GM23338 (cell line): ENCODE measurements around the gene BORCS8. TPM values are rescaled to one million over a fixed set of nuclear protein-coding genes. Genes with fewer than 3 reads are reported as not detected.

Source experiments
- ATAC-seq: fragments of 200-7000 bp; cut with Tn5 transposase; 3 replicates; pipeline ENCODE4 v1.9.1; 2020
- DNase-seq: peaks from one replicate; pipeline ENCODE4 v3.0.0-alpha.2; 2015; ENCODE audit warnings: low spot score
- H2AFZ ChIP-seq: fragments of 200-600 bp; sonication (generic); 2 replicates; pipeline ENCODE4 v1.8.0; 2016; ENCODE audit warnings: antibody characterized with exemption, mild to moderate bottlenecking, moderate library complexity
- H3F3A ChIP-seq: fragments of 200-600 bp; sonication (generic); replicated peaks from 2 replicates; pipeline ENCODE4 v1.8.0; 2017; ENCODE audit warnings: antibody characterized with exemption, mixed run types, low read depth
- H3K27ac ChIP-seq: fragments of 200-600 bp; sonication (generic); 2 replicates; pipeline ENCODE4 v1.6.1; 2016; ENCODE audit warnings: low read depth
- H3K27me3 ChIP-seq: fragments of 200-600 bp; sonication (generic); 2 replicates; pipeline ENCODE4 v1.8.0; 2016; ENCODE audit warnings: mild to moderate bottlenecking, mixed run types, moderate library complexity; ENCODE audit not compliant: insufficient read depth
- H3K36me3 ChIP-seq: fragments of 200-600 bp; sonication (generic); 2 replicates; pipeline ENCODE4 v1.8.0; 2016; ENCODE audit warnings: mild to moderate bottlenecking; ENCODE audit not compliant: insufficient read depth
- H3K4me1 ChIP-seq: fragments of 200-600 bp; sonication (generic); 2 replicates; pipeline ENCODE4 v1.8.0; 2016; ENCODE audit warnings: mild to moderate bottlenecking, moderate library complexity; ENCODE audit not compliant: insufficient read depth
- H3K4me2 ChIP-seq: fragments of 200-600 bp; sonication (generic); 2 replicates; pipeline ENCODE4 v1.7.1; 2017; ENCODE audit warnings: mixed run types
- H3K4me3 ChIP-seq: fragments of 200-600 bp; sonication (generic); 2 replicates; pipeline ENCODE4 v1.6.1; 2016; ENCODE audit warnings: mixed run types
- H3K79me2 ChIP-seq: fragments of 200-600 bp; sonication (generic); replicated peaks from 2 replicates; pipeline ENCODE4 v1.8.0; 2017; ENCODE audit warnings: mild to moderate bottlenecking; ENCODE audit not compliant: insufficient read depth
- H3K9me2 ChIP-seq: fragments of 200-600 bp; sonication (generic); 2 replicates; pipeline ENCODE4 v1.8.0; 2017; ENCODE audit not compliant: insufficient read depth
- H4K20me1 ChIP-seq: fragments of 200-600 bp; sonication (generic); replicated peaks from 2 replicates; pipeline ENCODE4 v1.8.0; 2017; ENCODE audit warnings: mild to moderate bottlenecking; ENCODE audit not compliant: insufficient read depth
- H3K27ac Mint-ChIP-seq: 2 replicates; pipeline ENCODE4 v1.8.0; 2020; ENCODE audit warnings: inconsistent platforms, mild to moderate bottlenecking, moderate library complexity, mixed read lengths
- H3K27me3 Mint-ChIP-seq: 3 replicates; pipeline ENCODE4 v1.8.0; 2022; ENCODE audit warnings: low read depth, mild to moderate bottlenecking, moderate library complexity, mixed read lengths, inconsistent platforms; ENCODE audit not compliant: insufficient read depth, poor library complexity
- H3K36me3 Mint-ChIP-seq: 3 replicates; pipeline ENCODE4 v1.8.0; 2021; ENCODE audit warnings: low read depth, mild to moderate bottlenecking, inconsistent platforms, moderate library complexity, mixed read lengths
- H3K4me1 Mint-ChIP-seq: 3 replicates; pipeline ENCODE4 v1.8.0; 2020; ENCODE audit warnings: mild to moderate bottlenecking, inconsistent platforms, mixed read lengths
- H3K4me3 Mint-ChIP-seq: 3 replicates; pipeline ENCODE4 v1.8.0; 2021; ENCODE audit warnings: moderate library complexity, mild to moderate bottlenecking, inconsistent platforms, mixed read lengths
- H3K9me3 Mint-ChIP-seq: 3 replicates; pipeline ENCODE4 v1.8.0; 2020; ENCODE audit warnings: moderate library complexity, mild to moderate bottlenecking, inconsistent platforms, mixed read lengths
- CREB1 ChIP-seq: fragments of 250-450 bp; sonication (Bioruptor Pico); IDR thresholded peaks from 2 replicates; pipeline ENCODE4 v1.5.0; 2020; ENCODE audit warnings: low read depth, mild to moderate bottlenecking, moderate library complexity
- EZH2 ChIP-seq: fragments of 200-600 bp; sonication (generic); IDR thresholded peaks from one replicate; pipeline ENCODE4 v1.8.0; 2017; ENCODE audit warnings: antibody characterized with exemption, mild to moderate bottlenecking, low read depth; ENCODE audit not compliant: unreplicated experiment
- EZH2phosphoT487 ChIP-seq: fragments of 200-600 bp; sonication (generic); IDR thresholded peaks from one replicate; pipeline ENCODE4 v1.8.1; 2018; ENCODE audit warnings: antibody characterized with exemption; ENCODE audit not compliant: unreplicated experiment
- JUNB ChIP-seq: IDR thresholded peaks from one replicate; pipeline ENCODE4 v1.6.1; 2016; ENCODE audit warnings: antibody characterized with exemption; ENCODE audit not compliant: unreplicated experiment
- NANOG ChIP-seq: IDR thresholded peaks from 2 replicates; pipeline ENCODE4 v1.6.1; 2016; ENCODE audit warnings: antibody characterized with exemption, borderline replicate concordance
- POLR2AphosphoS5 ChIP-seq: IDR thresholded peaks from 2 replicates; pipeline ENCODE4 v1.6.1; 2016; ENCODE audit warnings: antibody characterized with exemption, low read depth
- STAT1 ChIP-seq: IDR thresholded peaks from one replicate; pipeline ENCODE4 v1.6.1; 2016; ENCODE audit warnings: antibody characterized with exemption; ENCODE audit not compliant: unreplicated experiment
- ZNF114 ChIP-seq: fragments of 250-450 bp; sonication (Bioruptor Pico); IDR thresholded peaks from 2 replicates; pipeline ENCODE4 v1.5.0; 2020; ENCODE audit warnings: mild to moderate bottlenecking, moderate library complexity
- ZNF331 ChIP-seq: fragments of 250-450 bp; sonication (Bioruptor Pico); IDR thresholded peaks from 2 replicates; pipeline ENCODE4 v1.5.0; 2020; ENCODE audit warnings: low read depth, mild to moderate bottlenecking, moderate library complexity
- polyA plus RNA-seq: library from polyadenylated mRNA; unstranded; fragments of >200 nt; fragmentation: Nextera tagmentation; extraction: Ambion mirVana; gene quantifications from 2 replicates; pipeline ENCODE4 v1.2.1, GENCODE V29; 2016
- total RNA-seq: library from RNA; depleted of rRNA; stranded (reverse); fragments of >200 nt; shearing (Covaris generic); gene quantifications from 2 replicates; pipeline ENCODE4 v1.2.3, GENCODE V29; 2014
- TF ChIP-seq, protein P1 (sequence below): IDR thresholded peaks from 2 replicates; pipeline ENCODE4 v1.6.1; 2016; ENCODE audit warnings: antibody characterized with exemption
- TF ChIP-seq, protein P2 (sequence below): fragments of 250-450 bp; sonication (Bioruptor Pico); IDR thresholded peaks from 2 replicates; pipeline ENCODE4 v1.5.0; 2020; ENCODE audit warnings: mild to moderate bottlenecking, moderate library complexity
- TF ChIP-seq, protein P3 (sequence below), 2 experiments: fragments of 200-600 bp in 1 of 2; sonication (generic) in 1 of 2; conservative IDR thresholded peaks; 2 replicates each; pipeline versions ENCODE4 v1.5.1 to v1.6.1; 2016 to 2017; ENCODE audit warnings: antibody characterized with exemption in 2 of 2, low read depth in 2 of 2, mild to moderate bottlenecking in 2 of 2, moderate library complexity in 1 of 2
- TF ChIP-seq, protein P4 (sequence below): IDR thresholded peaks from one replicate; pipeline ENCODE4 v1.6.1; 2018; ENCODE audit warnings: antibody characterized with exemption; ENCODE audit not compliant: unreplicated experiment

BORCS8 gene
- total and polyA plus RNA-seq, 2 experiments from 2014 or later: 15.1 to 18.8 TPM

DNA sequence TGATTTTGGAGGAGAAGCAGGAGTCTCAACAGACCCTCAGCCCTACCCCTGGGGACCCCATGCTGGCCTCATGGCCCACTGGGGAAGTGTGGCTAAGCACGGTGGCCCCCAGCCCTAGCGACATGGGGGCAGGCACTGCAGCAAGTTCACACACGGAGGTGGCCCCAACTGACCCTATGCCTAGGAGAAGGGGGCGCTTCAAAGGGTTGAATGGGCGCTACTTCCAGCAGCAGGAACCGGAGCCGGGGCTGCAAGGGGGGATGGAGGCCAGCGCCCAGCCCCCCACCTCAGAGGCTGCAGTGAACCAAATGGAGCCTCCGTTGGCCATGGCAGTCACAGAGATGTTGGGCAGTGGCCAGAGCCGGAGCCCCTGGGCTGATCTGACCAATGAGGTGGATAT lies 34.7 kb upstream of the BORCS8 start:
- no peaks in the 10 kb centered on the region for H3K36me3 Mint-ChIP-seq
- Histone ChIP-seq H3K27me3 (peaks cover 15% of the 10 kb centered on the region), H3F3A (peaks cover 12% of the 10 kb centered on the region), H3K9me2 (no peaks in the 10 kb centered on the region), H3K36me3 (no peaks in the 10 kb centered on the region), H3K27ac (no peak overlapping the region), H4K20me1 (no peaks in the 10 kb centered on the region), H3K79me2 (no peaks in the 10 kb centered on the region), H3K4me1 (peaks cover 5% of the 10 kb centered on the region; the same call in 1 of the 2 replicates), H3K4me2 (no peak overlapping the region), H3K4me3 (no peak overlapping the region), H2AFZ (no peak overlapping the region)
- H3K9me3 Mint-ChIP-seq: peaks cover 3% of the 10 kb centered on the region
- no peak overlapping the region for H3K27ac Mint-ChIP-seq
- no peak for TF ChIP-seq STAT1
- TF ChIP-seq EZH2phosphoT487: no peak
- TF ChIP-seq, protein P1, sequence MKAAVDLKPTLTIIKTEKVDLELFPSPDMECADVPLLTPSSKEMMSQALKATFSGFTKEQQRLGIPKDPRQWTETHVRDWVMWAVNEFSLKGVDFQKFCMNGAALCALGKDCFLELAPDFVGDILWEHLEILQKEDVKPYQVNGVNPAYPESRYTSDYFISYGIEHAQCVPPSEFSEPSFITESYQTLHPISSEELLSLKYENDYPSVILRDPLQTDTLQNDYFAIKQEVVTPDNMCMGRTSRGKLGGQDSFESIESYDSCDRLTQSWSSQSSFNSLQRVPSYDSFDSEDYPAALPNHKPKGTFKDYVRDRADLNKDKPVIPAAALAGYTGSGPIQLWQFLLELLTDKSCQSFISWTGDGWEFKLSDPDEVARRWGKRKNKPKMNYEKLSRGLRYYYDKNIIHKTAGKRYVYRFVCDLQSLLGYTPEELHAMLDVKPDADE: no peak
- TF ChIP-seq NANOG: no peak
- TF ChIP-seq, protein P2, sequence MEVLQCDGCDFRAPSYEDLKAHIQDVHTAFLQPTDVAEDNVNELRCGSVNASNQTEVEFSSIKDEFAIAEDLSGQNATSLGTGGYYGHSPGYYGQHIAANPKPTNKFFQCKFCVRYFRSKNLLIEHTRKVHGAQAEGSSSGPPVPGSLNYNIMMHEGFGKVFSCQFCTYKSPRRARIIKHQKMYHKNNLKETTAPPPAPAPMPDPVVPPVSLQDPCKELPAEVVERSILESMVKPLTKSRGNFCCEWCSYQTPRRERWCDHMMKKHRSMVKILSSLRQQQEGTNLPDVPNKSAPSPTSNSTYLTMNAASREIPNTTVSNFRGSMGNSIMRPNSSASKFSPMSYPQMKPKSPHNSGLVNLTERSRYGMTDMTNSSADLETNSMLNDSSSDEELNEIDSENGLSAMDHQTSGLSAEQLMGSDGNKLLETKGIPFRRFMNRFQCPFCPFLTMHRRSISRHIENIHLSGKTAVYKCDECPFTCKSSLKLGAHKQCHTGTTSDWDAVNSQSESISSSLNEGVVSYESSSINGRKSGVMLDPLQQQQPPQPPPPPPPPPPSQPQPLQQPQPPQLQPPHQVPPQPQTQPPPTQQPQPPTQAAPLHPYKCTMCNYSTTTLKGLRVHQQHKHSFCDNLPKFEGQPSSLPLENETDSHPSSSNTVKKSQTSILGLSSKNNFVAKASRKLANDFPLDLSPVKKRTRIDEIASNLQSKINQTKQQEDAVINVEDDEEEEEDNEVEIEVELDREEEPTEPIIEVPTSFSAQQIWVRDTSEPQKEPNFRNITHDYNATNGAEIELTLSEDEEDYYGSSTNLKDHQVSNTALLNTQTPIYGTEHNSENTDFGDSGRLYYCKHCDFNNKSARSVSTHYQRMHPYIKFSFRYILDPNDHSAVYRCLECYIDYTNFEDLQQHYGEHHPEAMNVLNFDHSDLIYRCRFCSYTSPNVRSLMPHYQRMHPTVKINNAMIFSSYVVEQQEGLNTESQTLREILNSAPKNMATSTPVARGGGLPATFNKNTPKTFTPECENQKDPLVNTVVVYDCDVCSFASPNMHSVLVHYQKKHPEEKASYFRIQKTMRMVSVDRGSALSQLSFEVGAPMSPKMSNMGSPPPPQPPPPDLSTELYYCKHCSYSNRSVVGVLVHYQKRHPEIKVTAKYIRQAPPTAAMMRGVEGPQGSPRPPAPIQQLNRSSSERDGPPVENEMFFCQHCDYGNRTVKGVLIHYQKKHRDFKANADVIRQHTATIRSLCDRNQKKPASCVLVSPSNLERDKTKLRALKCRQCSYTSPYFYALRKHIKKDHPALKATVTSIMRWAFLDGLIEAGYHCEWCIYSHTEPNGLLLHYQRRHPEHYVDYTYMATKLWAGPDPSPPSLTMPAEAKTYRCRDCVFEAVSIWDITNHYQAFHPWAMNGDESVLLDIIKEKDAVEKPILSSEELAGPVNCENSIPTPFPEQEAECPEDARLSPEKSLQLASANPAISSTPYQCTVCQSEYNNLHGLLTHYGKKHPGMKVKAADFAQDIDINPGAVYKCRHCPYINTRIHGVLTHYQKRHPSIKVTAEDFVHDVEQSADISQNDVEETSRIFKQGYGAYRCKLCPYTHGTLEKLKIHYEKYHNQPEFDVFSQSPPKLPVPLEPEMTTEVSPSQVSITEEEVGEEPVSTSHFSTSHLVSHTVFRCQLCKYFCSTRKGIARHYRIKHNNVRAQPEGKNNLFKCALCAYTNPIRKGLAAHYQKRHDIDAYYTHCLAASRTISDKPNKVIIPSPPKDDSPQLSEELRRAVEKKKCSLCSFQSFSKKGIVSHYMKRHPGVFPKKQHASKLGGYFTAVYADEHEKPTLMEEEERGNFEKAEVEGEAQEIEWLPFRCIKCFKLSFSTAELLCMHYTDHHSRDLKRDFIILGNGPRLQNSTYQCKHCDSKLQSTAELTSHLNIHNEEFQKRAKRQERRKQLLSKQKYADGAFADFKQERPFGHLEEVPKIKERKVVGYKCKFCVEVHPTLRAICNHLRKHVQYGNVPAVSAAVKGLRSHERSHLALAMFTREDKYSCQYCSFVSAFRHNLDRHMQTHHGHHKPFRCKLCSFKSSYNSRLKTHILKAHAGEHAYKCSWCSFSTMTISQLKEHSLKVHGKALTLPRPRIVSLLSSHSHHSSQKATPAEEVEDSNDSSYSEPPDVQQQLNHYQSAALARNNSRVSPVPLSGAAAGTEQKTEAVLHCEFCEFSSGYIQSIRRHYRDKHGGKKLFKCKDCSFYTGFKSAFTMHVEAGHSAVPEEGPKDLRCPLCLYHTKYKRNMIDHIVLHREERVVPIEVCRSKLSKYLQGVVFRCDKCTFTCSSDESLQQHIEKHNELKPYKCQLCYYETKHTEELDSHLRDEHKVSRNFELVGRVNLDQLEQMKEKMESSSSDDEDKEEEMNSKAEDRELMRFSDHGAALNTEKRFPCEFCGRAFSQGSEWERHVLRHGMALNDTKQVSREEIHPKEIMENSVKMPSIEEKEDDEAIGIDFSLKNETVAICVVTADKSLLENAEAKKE (CRISPR knock-in tag): no peak
- TF ChIP-seq, protein P3, sequence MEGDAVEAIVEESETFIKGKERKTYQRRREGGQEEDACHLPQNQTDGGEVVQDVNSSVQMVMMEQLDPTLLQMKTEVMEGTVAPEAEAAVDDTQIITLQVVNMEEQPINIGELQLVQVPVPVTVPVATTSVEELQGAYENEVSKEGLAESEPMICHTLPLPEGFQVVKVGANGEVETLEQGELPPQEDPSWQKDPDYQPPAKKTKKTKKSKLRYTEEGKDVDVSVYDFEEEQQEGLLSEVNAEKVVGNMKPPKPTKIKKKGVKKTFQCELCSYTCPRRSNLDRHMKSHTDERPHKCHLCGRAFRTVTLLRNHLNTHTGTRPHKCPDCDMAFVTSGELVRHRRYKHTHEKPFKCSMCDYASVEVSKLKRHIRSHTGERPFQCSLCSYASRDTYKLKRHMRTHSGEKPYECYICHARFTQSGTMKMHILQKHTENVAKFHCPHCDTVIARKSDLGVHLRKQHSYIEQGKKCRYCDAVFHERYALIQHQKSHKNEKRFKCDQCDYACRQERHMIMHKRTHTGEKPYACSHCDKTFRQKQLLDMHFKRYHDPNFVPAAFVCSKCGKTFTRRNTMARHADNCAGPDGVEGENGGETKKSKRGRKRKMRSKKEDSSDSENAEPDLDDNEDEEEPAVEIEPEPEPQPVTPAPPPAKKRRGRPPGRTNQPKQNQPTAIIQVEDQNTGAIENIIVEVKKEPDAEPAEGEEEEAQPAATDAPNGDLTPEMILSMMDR (conservative IDR thresholded peaks at IDR 0.05; ENCODE audit: low read depth in 2 of 2): no peak
- no peak for TF ChIP-seq ZNF114
- TF ChIP-seq, protein P4, sequence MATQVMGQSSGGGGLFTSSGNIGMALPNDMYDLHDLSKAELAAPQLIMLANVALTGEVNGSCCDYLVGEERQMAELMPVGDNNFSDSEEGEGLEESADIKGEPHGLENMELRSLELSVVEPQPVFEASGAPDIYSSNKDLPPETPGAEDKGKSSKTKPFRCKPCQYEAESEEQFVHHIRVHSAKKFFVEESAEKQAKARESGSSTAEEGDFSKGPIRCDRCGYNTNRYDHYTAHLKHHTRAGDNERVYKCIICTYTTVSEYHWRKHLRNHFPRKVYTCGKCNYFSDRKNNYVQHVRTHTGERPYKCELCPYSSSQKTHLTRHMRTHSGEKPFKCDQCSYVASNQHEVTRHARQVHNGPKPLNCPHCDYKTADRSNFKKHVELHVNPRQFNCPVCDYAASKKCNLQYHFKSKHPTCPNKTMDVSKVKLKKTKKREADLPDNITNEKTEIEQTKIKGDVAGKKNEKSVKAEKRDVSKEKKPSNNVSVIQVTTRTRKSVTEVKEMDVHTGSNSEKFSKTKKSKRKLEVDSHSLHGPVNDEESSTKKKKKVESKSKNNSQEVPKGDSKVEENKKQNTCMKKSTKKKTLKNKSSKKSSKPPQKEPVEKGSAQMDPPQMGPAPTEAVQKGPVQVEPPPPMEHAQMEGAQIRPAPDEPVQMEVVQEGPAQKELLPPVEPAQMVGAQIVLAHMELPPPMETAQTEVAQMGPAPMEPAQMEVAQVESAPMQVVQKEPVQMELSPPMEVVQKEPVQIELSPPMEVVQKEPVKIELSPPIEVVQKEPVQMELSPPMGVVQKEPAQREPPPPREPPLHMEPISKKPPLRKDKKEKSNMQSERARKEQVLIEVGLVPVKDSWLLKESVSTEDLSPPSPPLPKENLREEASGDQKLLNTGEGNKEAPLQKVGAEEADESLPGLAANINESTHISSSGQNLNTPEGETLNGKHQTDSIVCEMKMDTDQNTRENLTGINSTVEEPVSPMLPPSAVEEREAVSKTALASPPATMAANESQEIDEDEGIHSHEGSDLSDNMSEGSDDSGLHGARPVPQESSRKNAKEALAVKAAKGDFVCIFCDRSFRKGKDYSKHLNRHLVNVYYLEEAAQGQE: no peak
- TF ChIP-seq POLR2AphosphoS5: no peak
- no peak for TF ChIP-seq EZH2
- no peak for TF ChIP-seq CREB1 (CRISPR knock-in tag)
- TF ChIP-seq ZNF331 (CRISPR knock-in tag): no peak
- no peak for TF ChIP-seq JUNB
- ATAC-seq (no peak), DNase-seq (no peak)
- H3K4me3 Mint-ChIP-seq: no peak overlapping the region
- peaks cover 29% of the 10 kb centered on the region for H3K27me3 Mint-ChIP-seq
- H3K4me1 Mint-ChIP-seq: peaks cover 3% of the 10 kb centered on the region
